HCT116 (cell line): ENCODE data around the gene LRRC3. TPM values are rescaled to one million over a fixed set of nuclear protein-coding genes. Genes with fewer than 3 reads are reported as not detected.

Experiments used
- ATAC-seq: fragments of 200-7000 bp; cut with Tn5 transposase; 2 replicates; pipeline ENCODE4 v1.9.1; 2020; ENCODE audit warnings: mild to moderate bottlenecking, moderate library complexity
- BruUV-seq: library from RNA; stranded (reverse); fragments of 400-500 nt; replicated peaks from 2 replicates; lab custom pipeline; 2021; lab: Mats Ljungman, UMichigan
- CTCF ChIA-PET: fragments of 300-600 bp; sonication (Branson Sonifier 250); formaldehyde crosslinking; loops from one replicate; lab custom pipeline; 2021; ENCODE audit warnings: antibody characterized with exemption; lab: Charles Lee
- POLR2A ChIA-PET: fragments of 300-600, 350-600 bp; sonication (Branson Sonifier 250); formaldehyde crosslinking; loops from one replicate; lab custom pipeline; 2021; ENCODE audit warnings: antibody characterized with exemption; lab: Charles Lee
- RAD21 ChIA-PET, 2 experiments: fragments of 300-600 bp; sonication (Branson Sonifier 250); formaldehyde crosslinking; loops; one replicate each; lab custom pipeline; 2023; ENCODE audit warnings: low total read pairs in 2 of 2; ENCODE audit not compliant: uncharacterized antibody in 2 of 2, unreplicated experiment in 2 of 2, low non-redundant PET in 1 of 2; lab: Charles Lee
- DNase-seq: peaks from one replicate; pipeline ENCODE4 v3.0.0-alpha.2; 2010; ENCODE audit warnings: low read depth, low spot score
- H2AFZ ChIP-seq: fragments of 200-600 bp; shearing (Covaris generic), sonication (generic); 2 replicates; pipeline ENCODE4 v1.6.1; 2017; ENCODE audit warnings: low read depth, mixed run types, mixed read lengths, antibody characterized with exemption, low read length; ENCODE audit not compliant: poor library complexity, severe bottlenecking
- H3K27ac ChIP-seq: 2 replicates; pipeline ENCODE4 v1.5.1; 2012; ENCODE audit warnings: low read depth, low read length
- H3K27me3 ChIP-seq: fragments of 200-600 bp; sonication (generic); 2 replicates; pipeline ENCODE4 v1.6.1; 2016; ENCODE audit warnings: mixed run types, low read length, mixed read lengths; ENCODE audit not compliant: insufficient read depth
- H3K36me3 ChIP-seq, 2 experiments: fragments of 200-500 bp in 1 of 2; fragments of 200-600 bp in 1 of 2; sonication (Bioruptor generic) in 1 of 2; sonication (generic) in 1 of 2; 2 replicates each; pipeline versions ENCODE4 v1.5.1 to v1.6.1; 2014 to 2016; ENCODE audit warnings: low read length in 2 of 2, inconsistent platforms in 1 of 2, mixed read lengths in 1 of 2, mixed run types in 1 of 2; ENCODE audit not compliant: insufficient read depth in 2 of 2, control insufficient read depth in 1 of 2
- H3K4me1 ChIP-seq, 2 experiments: fragments of 200-600 bp in 1 of 2; sonication (generic) in 1 of 2; 2 replicates each; pipeline versions ENCODE4 v1.5.1 to v1.6.1; 2012 to 2017; ENCODE audit warnings: low read length in 2 of 2, inconsistent platforms in 1 of 2, mild to moderate bottlenecking in 1 of 2, mixed read lengths in 1 of 2, mixed run types in 1 of 2, moderate library complexity in 1 of 2; ENCODE audit not compliant: insufficient read depth in 2 of 2, control insufficient read depth in 1 of 2
- H3K4me2 ChIP-seq: fragments of 200-600 bp; sonication (generic); 2 replicates; pipeline ENCODE4 v1.6.1; 2017; ENCODE audit warnings: mixed run types, low read length, mixed read lengths
- H3K4me3 ChIP-seq, 2 experiments: fragments of 200-600 bp in 1 of 2; sonication (generic) in 1 of 2; replicated peaks in 1 of 2; 2 replicates each; pipeline ENCODE4 v1.5.1; 2011 to 2016; ENCODE audit warnings: low read length in 2 of 2, control low read depth in 1 of 2, low read depth in 1 of 2, mild to moderate bottlenecking in 1 of 2, mixed read lengths in 1 of 2, mixed run types in 1 of 2
- H3K79me2 ChIP-seq: fragments of 200-600 bp; sonication (generic); 2 replicates; pipeline ENCODE4 v1.6.1; 2017; ENCODE audit warnings: mild to moderate bottlenecking, mixed run types, low read length, moderate library complexity, mixed read lengths; ENCODE audit not compliant: insufficient read depth
- H3K9ac ChIP-seq: fragments of 200-600 bp; sonication (generic); 2 replicates; pipeline ENCODE4 v1.6.1; 2016; ENCODE audit warnings: low read length, mixed read lengths
- H3K9me2 ChIP-seq: fragments of 200-600 bp; sonication (generic), shearing (Covaris generic); 2 replicates; pipeline ENCODE4 v1.6.1; 2017; ENCODE audit warnings: mixed run types, mild to moderate bottlenecking, moderate library complexity; ENCODE audit not compliant: insufficient read depth
- H3K9me3 ChIP-seq, 2 experiments: fragments of 200-500 bp in 1 of 2; fragments of 200-600 bp in 1 of 2; sonication (Bioruptor generic) in 1 of 2; sonication (generic) in 1 of 2; 2 replicates each; pipeline ENCODE4 v1.6.1; 2014 to 2017; ENCODE audit warnings: low read length in 2 of 2, mixed read lengths in 2 of 2, inconsistent platforms in 1 of 2, low read depth in 1 of 2, mild to moderate bottlenecking in 1 of 2, mixed run types in 1 of 2, moderate library complexity in 1 of 2; ENCODE audit not compliant: control insufficient read depth in 1 of 2, insufficient read depth in 1 of 2
- H4K20me1 ChIP-seq: fragments of 200-600 bp; sonication (generic), shearing (Covaris generic); 2 replicates; pipeline ENCODE4 v1.6.1; 2017; ENCODE audit warnings: mixed run types, mild to moderate bottlenecking, moderate library complexity; ENCODE audit not compliant: insufficient read depth
- CBX3 ChIP-seq: IDR thresholded peaks from 2 replicates; pipeline ENCODE4 v1.6.1; 2012; ENCODE audit warnings: low read depth
- POLR2A ChIP-seq: IDR thresholded peaks from 2 replicates; pipeline ENCODE4 v1.7.0; 2011; ENCODE audit warnings: borderline replicate concordance; ENCODE audit not compliant: insufficient read depth, insufficient read length; ENCODE audit errors: extremely low read depth
- RAD21 ChIP-seq: IDR thresholded peaks from 2 replicates; pipeline ENCODE4 v1.6.1; 2012; ENCODE audit warnings: low read depth, mild to moderate bottlenecking
- ZBTB33 ChIP-seq: IDR thresholded peaks from 2 replicates; pipeline ENCODE4 v1.6.1; 2011; ENCODE audit warnings: mild to moderate bottlenecking, low read length, moderate library complexity; ENCODE audit not compliant: insufficient replicate concordance; ENCODE audit errors: extremely low read depth
- ZFX ChIP-seq: fragments of 450-650 bp; IDR thresholded peaks from 2 replicates; pipeline ENCODE4 v1.6.1; 2017
- intact Hi-C: fragments of 100-400 bp; cut with micrococcal nuclease; formaldehyde crosslinking; loops from 2 replicates; pipeline ENCODE4 v1.10.0; 2022
- total RNA-seq: library from RNA; stranded (reverse); gene quantifications from one replicate; pipeline ENCODE4 v1.2.1, GENCODE V29; 2021; ENCODE audit not compliant: unreplicated experiment
- TF ChIP-seq, protein P1 (sequence below), 3 experiments: fragments of 200-600 bp in 1 of 3; sonication (generic) in 1 of 3; IDR thresholded peaks in 2 of 3; conservative IDR thresholded peaks in 1 of 3; 2 replicates each; pipeline ENCODE4 v1.5.1; 2012 to 2017; ENCODE audit warnings: low read depth in 2 of 3, low read length in 2 of 3, antibody characterized with exemption in 1 of 3, borderline replicate concordance in 1 of 3, control low read depth in 1 of 3, mild to moderate bottlenecking in 1 of 3, mixed read lengths in 1 of 3, mixed run types in 1 of 3, moderate library complexity in 1 of 3; ENCODE audit not compliant: insufficient read depth in 1 of 3

LRRC3 gene
- total RNA-seq, 1 experiment from 2014 or later = 7.5 TPM

GRCh38 chr21:44443891-44444285, 11.4 kb upstream of the LRRC3 start:
- ATAC-seq (peak; percentile 52), DNase-seq (no peak)
- H3K9me3 ChIP-seq = no peaks in the 10 kb centered on the region
- peak overlapping the region; percentile 75 for H3K4me2 ChIP-seq
- H3K27me3 ChIP-seq = peaks cover 6% of the 10 kb centered on the region; the same call in 1 of the 2 replicates
- H3K9me2 ChIP-seq = no peaks in the 10 kb centered on the region
- no peak overlapping the region for H2AFZ ChIP-seq
- ChIA-PET POLR2A (no interaction called here), RAD21 (no interaction called here), CTCF (interaction anchor here (1.1 to 1.8 kb wide), 2 partner anchors 13 to 141 kb away, joined by 3 to 5 read pairs; no protein-coding TSS in a partner anchor)
- H3K9ac ChIP-seq = no peak overlapping the region
- no TSS peak for BruUV-seq
- peaks cover 5 to 13% of the 10 kb centered on the region in 2 experiments; a peak in 3 of 4 replicates for H3K4me1 ChIP-seq
- no peaks in the 10 kb centered on the region for H4K20me1 ChIP-seq
- intact Hi-C loops = no loop called here
- TF ChIP-seq, protein P1, sequence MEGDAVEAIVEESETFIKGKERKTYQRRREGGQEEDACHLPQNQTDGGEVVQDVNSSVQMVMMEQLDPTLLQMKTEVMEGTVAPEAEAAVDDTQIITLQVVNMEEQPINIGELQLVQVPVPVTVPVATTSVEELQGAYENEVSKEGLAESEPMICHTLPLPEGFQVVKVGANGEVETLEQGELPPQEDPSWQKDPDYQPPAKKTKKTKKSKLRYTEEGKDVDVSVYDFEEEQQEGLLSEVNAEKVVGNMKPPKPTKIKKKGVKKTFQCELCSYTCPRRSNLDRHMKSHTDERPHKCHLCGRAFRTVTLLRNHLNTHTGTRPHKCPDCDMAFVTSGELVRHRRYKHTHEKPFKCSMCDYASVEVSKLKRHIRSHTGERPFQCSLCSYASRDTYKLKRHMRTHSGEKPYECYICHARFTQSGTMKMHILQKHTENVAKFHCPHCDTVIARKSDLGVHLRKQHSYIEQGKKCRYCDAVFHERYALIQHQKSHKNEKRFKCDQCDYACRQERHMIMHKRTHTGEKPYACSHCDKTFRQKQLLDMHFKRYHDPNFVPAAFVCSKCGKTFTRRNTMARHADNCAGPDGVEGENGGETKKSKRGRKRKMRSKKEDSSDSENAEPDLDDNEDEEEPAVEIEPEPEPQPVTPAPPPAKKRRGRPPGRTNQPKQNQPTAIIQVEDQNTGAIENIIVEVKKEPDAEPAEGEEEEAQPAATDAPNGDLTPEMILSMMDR (IDR thresholded peaks at IDR 0.05 in 2 of 3, conservative IDR thresholded peaks at IDR 0.05 in 1 of 3; ENCODE audit: borderline replicate concordance in 1 of 3, insufficient read depth in 1 of 3, low read depth in 2 of 3, low read length in 2 of 3) = peak in 1 of 3 experiments; percentile 34; a peak in 3 of 6 replicates
- TF ChIP-seq ZFX = no peak
- peaks cover 0 to 6% of the 10 kb centered on the region in 2 experiments; a peak in 1 of 4 replicates for H3K36me3 ChIP-seq
- H3K4me3 ChIP-seq = no peak overlapping the region
- no peaks in the 10 kb centered on the region for H3K79me2 ChIP-seq
- peak overlapping the region; percentile 61 for H3K27ac ChIP-seq

- TF ChIP-seq, protein P1 (IDR thresholded peaks at IDR 0.05 in 2 of 3, conservative IDR thresholded peaks at IDR 0.05 in 1 of 3; ENCODE audit: borderline replicate concordance in 1 of 3, insufficient read depth in 1 of 3, low read depth in 2 of 3, low read length in 2 of 3) = peak; percentile 50 to 93 (median 89)
- TF ChIP-seq RAD21 (peak; percentile 45; the same call in 1 of the 2 replicates), POLR2A (no peak), ZBTB33 (no peak), CBX3 (0 out of 2 replicates have a peak, but pooled peaks have one; percentile 15)
- Histone ChIP-seq H2AFZ (no peak overlapping the region), H3K79me2 (no peaks in the 10 kb centered on the region), H3K4me3 (peak overlapping the region; percentile 20 to 40; a peak in 3 of 4 replicates), H3K4me1 (peaks cover 5 to 13% of the 10 kb centered on the region in 2 experiments; a peak in 3 of 4 replicates), H3K27me3 (peaks cover 11% of the 10 kb centered on the region; the same call in 1 of the 2 replicates), H4K20me1 (no peaks in the 10 kb centered on the region), H3K27ac (peak overlapping the region; percentile 61), H3K36me3 (peaks cover 0 to 6% of the 10 kb centered on the region in 2 experiments; a peak in 1 of 4 replicates), H3K9me2 (no peaks in the 10 kb centered on the region), H3K9me3 (no peaks in the 10 kb centered on the region), H3K9ac (no peak overlapping the region), H3K4me2 (peak overlapping the region; percentile 75)
- ATAC-seq (peak; percentile 96), DNase-seq (peak; percentile 36)
- ChIA-PET POLR2A (no interaction called here), RAD21 (no interaction called here), CTCF (interaction anchor here (0.7 to 1.8 kb wide), 6 partner anchors 11 to 141 kb away, joined by 3 to 5 read pairs (median 3); no protein-coding TSS in a partner anchor)
- intact Hi-C loops = no loop called here
- no TSS peak for BruUV-seq
Observed at GRCh38 chr21:44444286-44444931, 10.9 kb upstream of the LRRC3 start.
